GM12878 (cell line): ENCODE results near the gene XRN2. TPM values are rescaled to one million over a fixed set of nuclear protein-coding genes. Genes with fewer than 3 reads are reported as not detected.

ENCODE experiments used
- ATAC-seq: fragments of 200-7000 bp; cut with Tn5 transposase; 3 replicates; pipeline ENCODE4 v1.9.1; 2020; ENCODE audit warnings: mild to moderate bottlenecking, moderate library complexity
- BruUV-seq: library from RNA; stranded (reverse); fragments of 400-500 nt; replicated peaks from 2 replicates; lab custom pipeline; 2021; lab: Mats Ljungman, UMichigan
- CTCF ChIA-PET: fragments of 300-600 bp; sonication (Branson Sonifier 250); formaldehyde crosslinking; extraction: SDS; loops from one replicate; lab custom pipeline; 2021; ENCODE audit warnings: inconsistent platforms; lab: Yijun Ruan, JAX
- POLR2A ChIA-PET: fragments of 350-600 bp; formaldehyde crosslinking; extraction: SDS; loops from one replicate; lab custom pipeline; 2021; ENCODE audit warnings: inconsistent platforms; lab: Charles Lee
- RAD21 ChIA-PET: fragments of 300-600 bp; sonication (Branson Sonifier 250); formaldehyde crosslinking; loops from one replicate; lab custom pipeline; 2023; ENCODE audit warnings: antibody characterized with exemption; ENCODE audit not compliant: unreplicated experiment; lab: Charles Lee
- SMC1A ChIA-PET: fragments of 300-600 bp; sonication (Branson Sonifier 250); formaldehyde crosslinking; loops from one replicate; lab custom pipeline; 2023; ENCODE audit not compliant: unreplicated experiment, uncharacterized antibody; lab: Charles Lee
- DNase-seq: peaks from one replicate; pipeline ENCODE4 v3.0.0-alpha.2; 2011; ENCODE audit warnings: low read depth, low spot score
- FAIRE-seq: peaks from 3 replicates; lab custom pipeline; 2011; peaks lifted over from hg19 to GRCh38; lab: Jason Lieb, UNC
- H2AFZ ChIP-seq: 2 replicates; pipeline ENCODE4 v1.6.0; 2011; ENCODE audit warnings: low read depth, low read length, control low read depth; ENCODE audit not compliant: control insufficient read depth
- H3K27ac ChIP-seq: 2 replicates; pipeline ENCODE4 v1.5.1; 2011; ENCODE audit warnings: control low read depth; ENCODE audit not compliant: control insufficient read depth, insufficient read depth
- H3K27me3 ChIP-seq, 2 experiments: replicated peaks in 1 of 2; 2 replicates each; pipeline versions ENCODE4 v1.6.0 to v1.6.1; 2011; ENCODE audit warnings: low read length in 1 of 2; ENCODE audit not compliant: control insufficient read depth in 2 of 2, insufficient read depth in 2 of 2
- H3K36me3 ChIP-seq, 2 experiments: 2 replicates each; pipeline ENCODE4 v1.5.1; 2011; ENCODE audit warnings: low read length in 1 of 2; ENCODE audit not compliant: control insufficient read depth in 2 of 2, insufficient read depth in 2 of 2
- H3K4me1 ChIP-seq: 2 replicates; pipeline ENCODE4 v1.6.1; 2011; ENCODE audit warnings: mild to moderate bottlenecking, low read length, moderate library complexity, mixed read lengths; ENCODE audit not compliant: control insufficient read depth, insufficient read depth
- H3K4me2 ChIP-seq: 2 replicates; pipeline ENCODE4 v1.6.0; 2011; ENCODE audit warnings: control low read depth; ENCODE audit not compliant: control insufficient read depth, insufficient read depth
- H3K4me3 ChIP-seq: fragments of 200-600 bp; sonication (generic); 2 replicates; pipeline ENCODE4 v1.5.1; 2016
- H3K79me2 ChIP-seq: 2 replicates; pipeline ENCODE4 v1.6.0; 2011; ENCODE audit warnings: low read length; ENCODE audit not compliant: control insufficient read depth, insufficient read depth
- H3K9ac ChIP-seq: 2 replicates; pipeline ENCODE4 v1.8.0; 2011; ENCODE audit warnings: low read length, control low read depth, mixed read lengths; ENCODE audit not compliant: control insufficient read depth, insufficient read depth
- H3K9me3 ChIP-seq: replicated peaks from 3 replicates; pipeline ENCODE4 v1.5.1; 2011; ENCODE audit warnings: mild to moderate bottlenecking, low read length; ENCODE audit not compliant: control insufficient read depth, insufficient read depth
- H4K20me1 ChIP-seq: 2 replicates; pipeline ENCODE4 v1.6.0; 2011; ENCODE audit not compliant: control insufficient read depth, insufficient read depth
- CBFB ChIP-seq: IDR thresholded peaks from 2 replicates; pipeline ENCODE4 v1.6.1; 2016; ENCODE audit warnings: antibody characterized with exemption, low read depth
- ESRRA ChIP-seq: IDR thresholded peaks from 2 replicates; pipeline ENCODE4 v1.6.1; 2012; ENCODE audit warnings: mild to moderate bottlenecking, low read length, improper control_type of control experiment
- IKZF2 ChIP-seq, 2 experiments: fragments of 450-650 bp; IDR thresholded peaks; 2 replicates each; pipeline ENCODE4 v1.6.1; 2017; ENCODE audit warnings: mild to moderate bottlenecking in 2 of 2, moderate library complexity in 2 of 2
- KDM1A ChIP-seq: fragments of 200-600 bp; sonication (generic); IDR thresholded peaks from 2 replicates; pipeline ENCODE4 v1.6.1; 2016; ENCODE audit warnings: borderline replicate concordance
- KLF5 ChIP-seq: fragments of 450-650 bp; IDR thresholded peaks from 2 replicates; pipeline ENCODE4 v1.6.1; 2014; ENCODE audit warnings: mild to moderate bottlenecking; ENCODE audit not compliant: partially characterized antibody
- MTA2 ChIP-seq: fragments of 450-650 bp; IDR thresholded peaks from 2 replicates; pipeline ENCODE4 v1.6.1; 2016; ENCODE audit warnings: low read depth, mild to moderate bottlenecking, moderate library complexity
- MYC ChIP-seq: IDR thresholded peaks from 2 replicates; pipeline ENCODE4 v1.6.1; 2011; ENCODE audit warnings: mild to moderate bottlenecking, low read length, moderate library complexity, inconsistent platforms; ENCODE audit not compliant: insufficient read depth, insufficient replicate concordance, insufficient read length, severe bottlenecking
- NR2F1 ChIP-seq: fragments of 450-650 bp; conservative IDR thresholded peaks from 2 replicates; pipeline ENCODE4 v1.6.1; 2017; ENCODE audit warnings: mild to moderate bottlenecking
- SIN3A ChIP-seq: IDR thresholded peaks from 2 replicates; pipeline ENCODE4 v1.6.1; 2012; ENCODE audit warnings: low read depth, low read length, improper control_type of control experiment
- SMC3 ChIP-seq: IDR thresholded peaks from 2 replicates; pipeline ENCODE4 v1.6.1; 2011; ENCODE audit warnings: low read length, improper control_type of control experiment, borderline replicate concordance
- SUZ12 ChIP-seq: fragments of 200-600 bp; sonication (generic); IDR thresholded peaks from one replicate; pipeline ENCODE4 v1.6.1; 2018; ENCODE audit warnings: antibody characterized with exemption, mild to moderate bottlenecking; ENCODE audit not compliant: unreplicated experiment
- YBX1 ChIP-seq: fragments of 450-650 bp; IDR thresholded peaks from 2 replicates; pipeline ENCODE4 v1.6.1; 2016; ENCODE audit warnings: antibody characterized with exemption
- WGBS: methylation state at CpG from one replicate; pipeline ENCODE4 v1.1.6; 2016; ENCODE audit warnings: low lambda C conversion rate; ENCODE audit not compliant: insufficient replicate concordance, insufficient coverage; ENCODE audit errors: missing lambda C conversion rate; 5-methylcytosine and 5-hydroxymethylcytosine counted together
- in situ Hi-C: fragments of 300-500 bp; cut with MboI; formaldehyde crosslinking; loops from 9 replicates; pipeline ENCODE4 v1.14.3; 2018; ENCODE audit warnings: mixed read lengths
- intact Hi-C: fragments of 100-400 bp; cut with micrococcal nuclease; formaldehyde crosslinking; loops from one replicate; pipeline ENCODE4 v1.14.2; 2022; ENCODE audit not compliant: unreplicated experiment
- polyA plus RNA-seq, 11 experiments: library from polyadenylated mRNA; depleted of rRNA in 4 of 11; unstranded in 6 of 11; stranded (reverse) in 5 of 11; fragments of >200 nt; fragmentation: Nextera tagmentation in 4 of 11; fragmentation: Illumina TruSeq in 1 of 11; extraction: Ambion mirVana in 4 of 11; extraction: Trizol in 1 of 11; gene quantifications; 1 replicate in 1 of 11; 2 replicates in 10 of 11; pipeline versions ENCODE4 v1.2.1 to v1.2.3, GENCODE V29; 2011 to 2016; ENCODE audit warnings: inconsistent platforms in 2 of 11, missing spikeins in 2 of 11, low read depth in 1 of 11
- total RNA-seq, 4 experiments: library from RNA; depleted of rRNA in 3 of 4; stranded (reverse); fragments of >200 nt in 3 of 4; fragmentation: Illumina TruSeq in 1 of 4; extraction: Trizol in 1 of 4; gene quantifications; 2 replicates each; pipeline versions ENCODE4 v1.2.1 to v1.2.3, GENCODE V29; 2013 to 2021
- TF ChIP-seq, protein P1 (sequence below): fragments of 450-650 bp; IDR thresholded peaks from 2 replicates; pipeline ENCODE4 v1.6.1; 2016; ENCODE audit warnings: mild to moderate bottlenecking
- TF ChIP-seq, protein P2 (sequence below): IDR thresholded peaks from 2 replicates; pipeline ENCODE4 v1.6.1; 2011; ENCODE audit warnings: low read depth, low read length, improper control_type of control experiment, borderline replicate concordance

Gene XRN2
- total and polyA plus RNA-seq, 10 of the 15 experiments (the other 5 are each of a cell fraction or from before 2014, with no cell fraction given) = 59.7 to 97.8 (median 75.6) TPM

DNA sequence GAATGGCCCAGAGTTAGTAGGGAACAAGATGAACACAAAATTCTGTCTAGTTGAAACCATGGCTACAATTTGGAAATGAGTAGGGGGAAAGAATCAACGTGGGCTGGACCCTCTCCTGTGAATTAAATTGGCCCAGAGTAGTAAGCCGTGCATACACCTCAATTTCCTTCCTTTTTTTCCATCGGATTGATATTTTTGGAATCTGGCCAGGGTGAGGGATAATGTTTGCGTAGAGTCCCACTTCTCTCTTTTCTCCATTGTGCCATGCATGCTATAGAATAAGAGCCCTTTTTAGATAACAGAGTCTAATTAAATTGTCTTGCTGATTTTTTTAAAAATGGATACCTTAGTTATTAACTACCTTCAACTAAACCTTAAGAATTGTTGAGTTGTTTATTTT is 35.2 kb downstream of the XRN2 start:
- Histone ChIP-seq H3K9ac (no peak overlapping the region), H3K4me3 (no peak overlapping the region), H3K36me3 (peaks cover 4 to 36% of the 10 kb centered on the region in 2 experiments), H3K27me3 (no peaks in the 10 kb centered on the region), H3K79me2 (no peaks in the 10 kb centered on the region; the same call in 1 of the 2 replicates), H4K20me1 (no peaks in the 10 kb centered on the region), H3K4me1 (no peaks in the 10 kb centered on the region), H3K9me3 (no peaks in the 10 kb centered on the region), H2AFZ (no peak overlapping the region), H3K27ac (no peak overlapping the region), H3K4me2 (no peak overlapping the region)
- no peak for TF ChIP-seq MTA2
- TF ChIP-seq SMC3 = no peak
- ATAC-seq (no peak), DNase-seq (no peak), FAIRE-seq (no peak)
- BruUV-seq = no TSS peak
- intact Hi-C loops (no loop called here), in situ Hi-C loops (no loop called here)
- SMC1A ChIA-PET = no interaction called here
- POLR2A ChIA-PET = no interaction called here
- RAD21 ChIA-PET = no interaction called here
- CTCF ChIA-PET = interaction anchor here (0.7 kb wide), 1 partner anchor 10 kb away, joined by 3 read pairs; no protein-coding TSS in a partner anchor
- WGBS = 73% methylated on average over 4 of the region's 4 CpGs

DNA sequence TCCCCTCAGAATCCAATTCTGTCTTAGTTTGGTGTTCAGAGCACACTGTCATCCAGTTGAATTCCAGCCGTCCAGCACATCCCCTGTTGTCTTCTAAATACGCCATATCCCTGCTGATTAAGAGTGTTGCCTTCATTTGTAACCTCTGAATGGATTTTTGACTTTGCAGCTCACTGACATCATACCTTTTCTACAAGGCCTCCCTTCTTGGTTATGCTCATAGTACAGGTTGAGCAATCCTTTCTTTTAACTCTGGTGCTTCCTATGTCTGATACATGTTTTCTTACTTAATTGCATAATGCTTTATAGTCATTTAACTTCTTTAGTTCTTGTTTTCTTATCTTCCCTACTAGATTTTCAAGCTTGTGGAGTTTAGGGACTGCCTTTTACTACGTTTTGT is 36.4 kb downstream of the XRN2 start:
- intact Hi-C loops = no loop called here
- H3K79me2 ChIP-seq = no peaks in the 10 kb centered on the region; the same call in 1 of the 2 replicates
- ChIA-PET SMC1A (no interaction called here), CTCF (no interaction called here), POLR2A (no interaction called here), RAD21 (no interaction called here)
- WGBS = 92% methylated on average over 3 of the region's 3 CpGs
- no peak overlapping the region for H3K4me2 ChIP-seq
- H3K9ac ChIP-seq = no peak overlapping the region
- H3K27ac ChIP-seq = no peak overlapping the region
- H2AFZ ChIP-seq = no peak overlapping the region
- DNase-seq (no peak), FAIRE-seq (no peak), ATAC-seq (no peak)
- no peak for TF ChIP-seq KLF5
- TF ChIP-seq, protein P1, sequence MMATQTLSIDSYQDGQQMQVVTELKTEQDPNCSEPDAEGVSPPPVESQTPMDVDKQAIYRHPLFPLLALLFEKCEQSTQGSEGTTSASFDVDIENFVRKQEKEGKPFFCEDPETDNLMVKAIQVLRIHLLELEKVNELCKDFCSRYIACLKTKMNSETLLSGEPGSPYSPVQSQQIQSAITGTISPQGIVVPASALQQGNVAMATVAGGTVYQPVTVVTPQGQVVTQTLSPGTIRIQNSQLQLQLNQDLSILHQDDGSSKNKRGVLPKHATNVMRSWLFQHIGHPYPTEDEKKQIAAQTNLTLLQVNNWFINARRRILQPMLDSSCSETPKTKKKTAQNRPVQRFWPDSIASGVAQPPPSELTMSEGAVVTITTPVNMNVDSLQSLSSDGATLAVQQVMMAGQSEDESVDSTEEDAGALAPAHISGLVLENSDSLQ = no peak
- TF ChIP-seq YBX1 = no peak
- no peak for TF ChIP-seq SIN3A
- TF ChIP-seq ESRRA = no peak
- TF ChIP-seq MYC = no peak
- TF ChIP-seq, protein P2, sequence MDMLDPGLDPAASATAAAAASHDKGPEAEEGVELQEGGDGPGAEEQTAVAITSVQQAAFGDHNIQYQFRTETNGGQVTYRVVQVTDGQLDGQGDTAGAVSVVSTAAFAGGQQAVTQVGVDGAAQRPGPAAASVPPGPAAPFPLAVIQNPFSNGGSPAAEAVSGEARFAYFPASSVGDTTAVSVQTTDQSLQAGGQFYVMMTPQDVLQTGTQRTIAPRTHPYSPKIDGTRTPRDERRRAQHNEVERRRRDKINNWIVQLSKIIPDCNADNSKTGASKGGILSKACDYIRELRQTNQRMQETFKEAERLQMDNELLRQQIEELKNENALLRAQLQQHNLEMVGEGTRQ = no peak
- no peak for TF ChIP-seq SUZ12
- no peak for TF ChIP-seq NR2F1
- no peak for TF ChIP-seq KDM1A
- no peak for TF ChIP-seq IKZF2 (IDR thresholded peaks at IDR 0.05)
- no peak for TF ChIP-seq CBFB
- no peaks in the 10 kb centered on the region for H3K27me3 ChIP-seq
- in situ Hi-C loops = no loop called here
- no peaks in the 10 kb centered on the region for H3K9me3 ChIP-seq
- peaks cover 4 to 32% of the 10 kb centered on the region in 2 experiments for H3K36me3 ChIP-seq
- BruUV-seq = no TSS peak
- H3K4me3 ChIP-seq = no peak overlapping the region
- no peaks in the 10 kb centered on the region for H4K20me1 ChIP-seq
- no peaks in the 10 kb centered on the region for H3K4me1 ChIP-seq
